Endothelial cell of umbilical vein (primary cell): ENCODE results near the gene CNRIP1. TPM values are rescaled to one million over a fixed set of nuclear protein-coding genes. Genes with fewer than 3 reads are reported as not detected.

ENCODE experiments used
- BruUV-seq: library from RNA; stranded (reverse); fragments of 400-500 nt; replicated peaks from 2 replicates; lab custom pipeline; 2021; lab: Mats Ljungman, UMichigan
- CTCF ChIA-PET: fragments of 300-600, 350-600 bp; sonication (Branson Sonifier 250); formaldehyde crosslinking; loops from one replicate; lab custom pipeline; 2021; ENCODE audit warnings: antibody characterized with exemption, inconsistent platforms; lab: Charles Lee
- POLR2A ChIA-PET: fragments of 300-600, 350-600 bp; sonication (Branson Sonifier 250); formaldehyde crosslinking; loops from one replicate; lab custom pipeline; 2021; ENCODE audit warnings: antibody characterized with exemption, inconsistent platforms; lab: Charles Lee
- DNase-seq: peaks from one replicate; pipeline ENCODE4 v3.0.0-alpha.2; 2011; ENCODE audit warnings: low read depth, low spot score
- FAIRE-seq: peaks from 2 replicates; lab custom pipeline; 2011; peaks lifted over from hg19 to GRCh38; lab: Jason Lieb, UNC
- H2AFZ ChIP-seq: 2 replicates; pipeline ENCODE4 v1.6.0; 2012; ENCODE audit warnings: low read depth, low read length, control low read depth, inconsistent platforms
- H3K27ac ChIP-seq: 2 replicates; pipeline ENCODE4 v1.5.1; 2011; ENCODE audit warnings: low read depth, mild to moderate bottlenecking, control low read depth, low read length, moderate library complexity; ENCODE audit not compliant: insufficient read depth
- H3K27me3 ChIP-seq, 2 experiments: 2 replicates each; pipeline versions ENCODE4 v1.6.0 to v1.6.1; 2011; ENCODE audit warnings: low read length in 2 of 2, mixed read lengths in 1 of 2; ENCODE audit not compliant: control insufficient read depth in 2 of 2, insufficient read depth in 2 of 2
- H3K36me3 ChIP-seq, 2 experiments: 2 replicates in 1 of 2; 3 replicates in 1 of 2; pipeline ENCODE4 v1.5.1; 2011; ENCODE audit warnings: low read length in 2 of 2, mild to moderate bottlenecking in 1 of 2, moderate library complexity in 1 of 2; ENCODE audit not compliant: control insufficient read depth in 2 of 2, insufficient read depth in 2 of 2; ENCODE audit errors: extremely low read depth in 1 of 2
- H3K4me1 ChIP-seq: 3 replicates; pipeline ENCODE4 v1.5.1; 2011; ENCODE audit warnings: mild to moderate bottlenecking, low read length; ENCODE audit not compliant: control insufficient read depth, insufficient read depth; ENCODE audit errors: extremely low read depth
- H3K4me2 ChIP-seq: 2 replicates; pipeline ENCODE4 v1.6.1; 2011; ENCODE audit warnings: low read length, control low read depth, mixed read lengths; ENCODE audit not compliant: insufficient read depth
- H3K4me3 ChIP-seq, 3 experiments: fragments of 200-600 bp in 1 of 3; sonication (generic), shearing (Covaris generic) in 1 of 3; replicated peaks in 1 of 3; 2 replicates each; pipeline ENCODE4 v1.5.1; 2011 to 2016; ENCODE audit warnings: control low read depth in 3 of 3, low read length in 3 of 3, mild to moderate bottlenecking in 2 of 3, inconsistent platforms in 1 of 3, low read depth in 1 of 3, moderate library complexity in 1 of 3; ENCODE audit not compliant: insufficient read depth in 1 of 3
- H3K79me2 ChIP-seq: 2 replicates; pipeline ENCODE4 v1.6.0; 2012; ENCODE audit warnings: low read length, inconsistent platforms; ENCODE audit not compliant: control insufficient read depth, insufficient read depth
- H3K9ac ChIP-seq: replicated peaks from 2 replicates; pipeline ENCODE3; 2011; ENCODE audit warnings: low read length, control low read depth; ENCODE audit not compliant: insufficient read depth; ENCODE audit errors: extremely low read depth
- H3K9me1 ChIP-seq: replicated peaks from 3 replicates; pipeline ENCODE4 v1.6.0; 2011; ENCODE audit warnings: mild to moderate bottlenecking, low read length; ENCODE audit not compliant: control insufficient read depth, insufficient read depth; ENCODE audit errors: extremely low read depth
- H3K9me3 ChIP-seq: replicated peaks from 2 replicates; pipeline ENCODE4 v1.5.1; 2012; ENCODE audit warnings: low read length, inconsistent platforms; ENCODE audit not compliant: control insufficient read depth, insufficient read depth
- H4K20me1 ChIP-seq: replicated peaks from 2 replicates; pipeline ENCODE3; 2011; ENCODE audit warnings: mild to moderate bottlenecking, low read length; ENCODE audit not compliant: control insufficient read depth, insufficient read depth; ENCODE audit errors: extremely low read depth
- CTCF ChIP-seq, 2 donors: IDR thresholded peaks; 1 replicate in 1 of 2; 2 replicates in 1 of 2; pipeline ENCODE4 v1.5.1; 2011; ENCODE audit warnings: low read length in 2 of 2, mild to moderate bottlenecking in 2 of 2, moderate library complexity in 2 of 2, control low read depth in 1 of 2, inconsistent platforms in 1 of 2, low read depth in 1 of 2; ENCODE audit not compliant: insufficient read depth in 1 of 2; ENCODE audit errors: extremely low read depth in 1 of 2
- EZH2 ChIP-seq: IDR thresholded peaks from 2 replicates; pipeline ENCODE4 v1.6.1; 2012; ENCODE audit warnings: borderline replicate concordance, low read depth, mild to moderate bottlenecking, moderate library complexity, low read length, inconsistent platforms; ENCODE audit not compliant: severe bottlenecking
- FOS ChIP-seq: IDR thresholded peaks from 2 replicates; pipeline ENCODE4 v1.6.1; 2011; ENCODE audit warnings: mild to moderate bottlenecking, low read length, moderate library complexity, borderline replicate concordance; ENCODE audit not compliant: insufficient read depth
- GATA2 ChIP-seq: IDR thresholded peaks from 2 replicates; pipeline ENCODE4 v1.7.0; 2011; ENCODE audit warnings: low read depth, mild to moderate bottlenecking, moderate library complexity, mixed read lengths, low read length; ENCODE audit not compliant: insufficient read length, insufficient read depth
- JUN ChIP-seq: IDR thresholded peaks from 2 replicates; pipeline ENCODE4 v1.6.1; 2011; ENCODE audit warnings: borderline replicate concordance, low read depth; ENCODE audit not compliant: insufficient read length, insufficient read depth
- MAX ChIP-seq: IDR thresholded peaks from 2 replicates; pipeline ENCODE4 v1.6.1; 2011; ENCODE audit not compliant: insufficient read depth, insufficient read length
- MYC ChIP-seq: IDR thresholded peaks from one replicate; pipeline ENCODE4 v1.6.1; 2011; ENCODE audit warnings: mild to moderate bottlenecking, low read depth, low read length
- POLR2A ChIP-seq: IDR thresholded peaks from 2 replicates; pipeline ENCODE4 v1.6.1; 2012; ENCODE audit warnings: low read depth, mild to moderate bottlenecking, control low read depth, low read length
- POLR2AphosphoS5 ChIP-seq: IDR thresholded peaks from 2 replicates; pipeline ENCODE4 v1.6.1; 2012; ENCODE audit warnings: low read depth, mild to moderate bottlenecking, control low read depth, low read length, moderate library complexity; ENCODE audit not compliant: insufficient read depth
- dilution Hi-C: fragments of 300-500 bp; cut with MboI; formaldehyde crosslinking; loops from one replicate; pipeline ENCODE4 v1.15.0; 2019; ENCODE audit warnings: low sequenced_read_pairs; ENCODE audit not compliant: extremely low pct_ligation_motif_present
- intact Hi-C: fragments of 100-400 bp; cut with micrococcal nuclease; formaldehyde crosslinking; loops from one replicate; pipeline ENCODE4 v1.10.0; 2022
- polyA plus RNA-seq, 4 experiments: library from polyadenylated mRNA; depleted of rRNA in 3 of 4; stranded (reverse) in 3 of 4; unstranded in 1 of 4; fragments of >200 nt; gene quantifications; 2 replicates each; pipeline versions ENCODE4 v1.2.1 to v1.2.3, GENCODE V29; 2011 to 2012; ENCODE audit warnings: missing spikeins in 1 of 4
- total RNA-seq: library from RNA; stranded (reverse); gene quantifications from 2 replicates; pipeline ENCODE4 v1.2.3, GENCODE V29; 2021

CNRIP1 gene
- total and polyA plus RNA-seq, 2 donors (not counting 3 experiments of a cell fraction or from before 2014, with no cell fraction given) = 74.6 to 98.9 TPM

- no peaks in the 10 kb centered on the region for H4K20me1 ChIP-seq
- H3K4me2 ChIP-seq = no peak overlapping the region
- H3K79me2 ChIP-seq = no peaks in the 10 kb centered on the region
- DNase-seq = no peak
- H3K27ac ChIP-seq = no peak overlapping the region
- H3K4me3 ChIP-seq = no peak overlapping the region
- H3K36me3 ChIP-seq = no peaks in the 10 kb centered on the region
- TF ChIP-seq GATA2 = no peak
- TF ChIP-seq MYC = no peak
- TF ChIP-seq CTCF (IDR thresholded peaks at IDR 0.05; ENCODE audit: extremely low read depth in 1 of 2, insufficient read depth in 1 of 2, low read depth in 1 of 2, low read length in 2 of 2) = no peak
- no peak for TF ChIP-seq EZH2
- no peak for TF ChIP-seq POLR2A
- no peak for TF ChIP-seq MAX
- no peak for TF ChIP-seq FOS
- TF ChIP-seq POLR2AphosphoS5 = no peak
- TF ChIP-seq JUN = no peak
- CTCF ChIA-PET = interaction anchor here (3.3 to 11.7 kb wide), 2 partner anchors 85 to 157 kb away, joined by 21 to 175 read pairs; no protein-coding TSS in a partner anchor
- dilution Hi-C loops (no loop called here), intact Hi-C loops (loop anchor here (5.0 kb wide), 1 partner anchor 163 kb away; no protein-coding TSS in a partner anchor)
- no peaks in the 10 kb centered on the region for H3K9me3 ChIP-seq
- no peak for FAIRE-seq
- no peak overlapping the region for H3K9ac ChIP-seq
- H2AFZ ChIP-seq = no peak overlapping the region
- no peaks in the 10 kb centered on the region for H3K9me1 ChIP-seq
- BruUV-seq = no TSS peak
- no peaks in the 10 kb centered on the region for H3K27me3 ChIP-seq
- no peaks in the 10 kb centered on the region for H3K4me1 ChIP-seq
- POLR2A ChIA-PET = interaction anchor here (1.0 kb wide), 1 partner anchor 27 kb away, joined by 3 read pairs; no protein-coding TSS in a partner anchor
These were observed 40.1 kb downstream of the CNRIP1 start for GRCh38 chr2:68279691-68280090.
